ENCODE measurements around the gene PKNOX2. TPM values are rescaled to one million over a fixed set of nuclear protein-coding genes. Genes with fewer than 3 reads are reported as not detected.

PKNOX2 gene
- total RNA-seq, 2 experiments from 2014 or later: not detected

GRCh38 chr11:125445731-125446130 is 281.2 kb downstream of the PKNOX2 start:
- Histone ChIP-seq H3K4me2 (ENCODE audit: low read length) (no peak overlapping the region), H3K36me3 (ENCODE audit: insufficient read depth, low read length) (no peaks in the 10 kb centered on the region), H3K9me3 (ENCODE audit: low read length) (no peaks in the 10 kb centered on the region), H3K79me2 (ENCODE audit: insufficient read depth, low read depth, low read length) (no peaks in the 10 kb centered on the region), H3K4me3 (ENCODE audit: low read depth, low read length, poor library complexity, severe bottlenecking) (no peak overlapping the region), H2AFZ (ENCODE audit: low read length) (no peak overlapping the region), H3K27ac (ENCODE audit: low read depth, low read length, poor library complexity, severe bottlenecking) (no peak overlapping the region), H4K20me1 (ENCODE audit: insufficient read depth, low read length) (no peaks in the 10 kb centered on the region), H3K9me2 (ENCODE audit: insufficient read depth, low read length) (no peaks in the 10 kb centered on the region), H3K4me1 (ENCODE audit: insufficient read depth, low read length, poor library complexity, severe bottlenecking) (no peaks in the 10 kb centered on the region)
- intact Hi-C loops (cut with micrococcal nuclease; ENCODE audit: unreplicated experiment): no loop called here
- BruUV-seq (replicated peaks): no TSS peak
- POLR2A ChIA-PET: interaction anchor here (0.6 kb wide), 1 partner anchor 85 kb away, joined by 3 read pairs; no protein-coding TSS in a partner anchor
- CTCF ChIA-PET (ENCODE audit: unreplicated experiment): no interaction called here
- DNase-seq (ENCODE audit: low spot score): no peak
- TF ChIP-seq CTCF (conservative IDR thresholded peaks at IDR 0.05; ENCODE audit: low read length) (no peak), EZH2phosphoT487 (IDR thresholded peaks at IDR 0.05; ENCODE audit: borderline replicate concordance, low read depth, low read length) (no peak)

- Histone ChIP-seq H3K27ac (ENCODE audit: low read depth, low read length, poor library complexity, severe bottlenecking) (no peak overlapping the region), H3K36me3 (ENCODE audit: insufficient read depth, low read length) (no peaks in the 10 kb centered on the region), H3K79me2 (ENCODE audit: insufficient read depth, low read depth, low read length) (no peaks in the 10 kb centered on the region), H2AFZ (ENCODE audit: low read length) (no peak overlapping the region), H3K4me2 (ENCODE audit: low read length) (no peak overlapping the region), H3K9me3 (ENCODE audit: low read length) (no peaks in the 10 kb centered on the region), H3K4me3 (ENCODE audit: low read depth, low read length, poor library complexity, severe bottlenecking) (no peak overlapping the region), H3K4me1 (ENCODE audit: insufficient read depth, low read length, poor library complexity, severe bottlenecking) (no peaks in the 10 kb centered on the region), H4K20me1 (ENCODE audit: insufficient read depth, low read length) (no peaks in the 10 kb centered on the region), H3K9me2 (ENCODE audit: insufficient read depth, low read length) (no peaks in the 10 kb centered on the region)
- ChIA-PET POLR2A (interaction anchor here (0.6 kb wide), 1 partner anchor 86 kb away, joined by 3 read pairs; no protein-coding TSS in a partner anchor), CTCF (ENCODE audit: unreplicated experiment) (no interaction called here)
- no TSS peak for BruUV-seq (replicated peaks)
- intact Hi-C loops (cut with micrococcal nuclease; ENCODE audit: unreplicated experiment): no loop called here
- no peak for DNase-seq (ENCODE audit: low spot score)
- no peak for TF ChIP-seq EZH2phosphoT487 (IDR thresholded peaks at IDR 0.05; ENCODE audit: borderline replicate concordance, low read depth, low read length)
- TF ChIP-seq CTCF (conservative IDR thresholded peaks at IDR 0.05; ENCODE audit: low read length): no peak
Measured at GRCh38 chr11:125446279-125446678, 281.7 kb downstream of the PKNOX2 start.

GRCh38 chr11:125447721-125448120 is 283.2 kb downstream of the PKNOX2 start:
- CTCF ChIA-PET (ENCODE audit: unreplicated experiment): no interaction called here
- no peaks in the 10 kb centered on the region for H3K9me3 ChIP-seq (ENCODE audit: low read length)
- TF ChIP-seq EZH2phosphoT487 (IDR thresholded peaks at IDR 0.05; ENCODE audit: borderline replicate concordance, low read depth, low read length) (no peak), CTCF (conservative IDR thresholded peaks at IDR 0.05; ENCODE audit: low read length) (no peak)

More at GRCh38 chr11:125447721-125448120, 283.2 kb downstream of the PKNOX2 start:
- no peaks in the 10 kb centered on the region for H3K36me3 ChIP-seq (ENCODE audit: insufficient read depth, low read length)
- no peaks in the 10 kb centered on the region for H4K20me1 ChIP-seq (ENCODE audit: insufficient read depth, low read length)
- no peaks in the 10 kb centered on the region for H3K79me2 ChIP-seq (ENCODE audit: insufficient read depth, low read depth, low read length)
- no peak overlapping the region for H3K4me2 ChIP-seq (ENCODE audit: low read length)
- no TSS peak for BruUV-seq (replicated peaks)
- H2AFZ ChIP-seq (ENCODE audit: low read length): no peak overlapping the region
- no peaks in the 10 kb centered on the region for H3K9me2 ChIP-seq (ENCODE audit: insufficient read depth, low read length)
- H3K4me1 ChIP-seq (ENCODE audit: insufficient read depth, low read length, poor library complexity, severe bottlenecking): no peaks in the 10 kb centered on the region
- no peak overlapping the region for H3K4me3 ChIP-seq (ENCODE audit: low read depth, low read length, poor library complexity, severe bottlenecking)
- DNase-seq (ENCODE audit: low spot score): no peak
- intact Hi-C loops (cut with micrococcal nuclease; ENCODE audit: unreplicated experiment): no loop called here
- H3K27ac ChIP-seq (ENCODE audit: low read depth, low read length, poor library complexity, severe bottlenecking): no peak overlapping the region
- POLR2A ChIA-PET: no interaction called here

Data from OCI-LY7 (cell line).